ENCODE data around the gene POMC. TPM values are rescaled to one million over a fixed set of nuclear protein-coding genes. Genes with fewer than 3 reads are reported as not detected.

Gene POMC
- total and polyA plus RNA-seq, 2 of the 8 experiments (the other 6 are each of a cell fraction or from before 2014, with no cell fraction given): 1.7 to 4.7 TPM

- no peak for TF ChIP-seq CHD7 (IDR thresholded peaks at IDR 0.05; ENCODE audit: insufficient replicate concordance, low read length)
- TF ChIP-seq TCF12 (IDR thresholded peaks at IDR 0.05; ENCODE audit: low read depth, low read length): no peak
- TF ChIP-seq EZH2 (IDR thresholded peaks at IDR 0.05; ENCODE audit: low read depth, low read length, severe bottlenecking): no peak
- no peak for TF ChIP-seq YY1 (IDR thresholded peaks at IDR 0.05; ENCODE audit: low read depth, low read length)
- TF ChIP-seq USF2 (IDR thresholded peaks at IDR 0.05; ENCODE audit: low read length): no peak
- TF ChIP-seq RFX5 (IDR thresholded peaks at IDR 0.05; ENCODE audit: borderline replicate concordance, low read depth, low read length): no peak
- TF ChIP-seq CTBP2 (IDR thresholded peaks at IDR 0.05; ENCODE audit: borderline replicate concordance, insufficient read depth, insufficient read length, low read length): no peak
- no peak for TF ChIP-seq TEAD4 (IDR thresholded peaks at IDR 0.05; ENCODE audit: low read depth, low read length)
- no peak for TF ChIP-seq TAF7 (optimal IDR thresholded peaks at IDR 0.05; ENCODE audit: borderline replicate concordance, low read depth, low read length)
- no peak for TF ChIP-seq CBX8 (IDR thresholded peaks at IDR 0.05; ENCODE audit: borderline replicate concordance, low read depth, low read length)
- no peak for TF ChIP-seq GABPA (IDR thresholded peaks at IDR 0.05; ENCODE audit: borderline replicate concordance, insufficient read depth, low read length)
Measured at GRCh38 chr2:25123682-25124081, 44.7 kb downstream of the POMC start (continued).
